ENCODE results near the gene SNN.

DNA sequence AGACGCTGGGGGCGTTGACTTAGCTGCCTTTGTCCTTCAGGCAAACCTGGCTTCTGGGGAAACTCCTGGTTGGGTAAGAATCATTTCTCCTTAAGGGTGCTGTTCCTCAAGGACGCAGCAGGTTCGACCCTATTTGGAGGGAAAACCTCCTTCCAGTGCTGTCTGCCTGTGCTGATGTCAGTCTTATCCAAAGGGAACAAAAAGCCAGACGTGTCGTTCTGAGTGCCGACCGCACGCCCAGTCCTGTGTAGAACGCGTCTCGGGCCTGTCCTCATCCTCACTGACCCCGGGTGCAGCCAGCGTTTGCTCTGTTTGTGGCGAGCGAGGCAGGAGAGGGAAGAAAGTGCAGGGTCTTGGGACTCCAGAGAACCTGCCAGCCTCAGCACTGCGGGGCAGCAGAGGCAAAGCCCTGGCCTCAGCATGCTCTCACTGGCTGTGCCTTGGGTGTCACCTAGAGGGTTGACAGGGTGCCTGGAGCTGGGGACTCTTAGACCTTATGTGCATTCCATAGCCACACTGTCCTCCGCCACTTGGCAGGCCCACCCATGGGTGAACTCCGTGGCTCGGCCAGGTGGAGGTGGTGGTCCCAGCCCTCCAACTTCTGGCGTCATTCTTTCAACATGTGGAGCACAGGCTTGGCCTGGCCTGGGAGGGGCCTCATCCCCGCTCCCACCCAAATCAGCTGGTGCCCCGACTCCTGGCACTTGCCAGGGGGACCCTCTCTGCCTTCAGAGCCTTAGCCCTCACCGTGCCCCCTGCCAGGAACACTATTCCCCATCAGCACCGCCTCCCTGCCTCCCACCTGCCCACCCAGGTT is 6.0 kb downstream of the SNN start:
- TF ChIP-seq CTCF (IDR thresholded peaks at IDR 0.05) (no peak), POLR2A (IDR thresholded peaks at IDR 0.05) (no peak)
